ENCODE measurements around the gene ERC2. TPM values are rescaled to one million over a fixed set of nuclear protein-coding genes. Genes with fewer than 3 reads are reported as not detected.

The ERC2 gene
- total RNA-seq, 1 donor from 2014 or later: 48.3 TPM

DNA sequence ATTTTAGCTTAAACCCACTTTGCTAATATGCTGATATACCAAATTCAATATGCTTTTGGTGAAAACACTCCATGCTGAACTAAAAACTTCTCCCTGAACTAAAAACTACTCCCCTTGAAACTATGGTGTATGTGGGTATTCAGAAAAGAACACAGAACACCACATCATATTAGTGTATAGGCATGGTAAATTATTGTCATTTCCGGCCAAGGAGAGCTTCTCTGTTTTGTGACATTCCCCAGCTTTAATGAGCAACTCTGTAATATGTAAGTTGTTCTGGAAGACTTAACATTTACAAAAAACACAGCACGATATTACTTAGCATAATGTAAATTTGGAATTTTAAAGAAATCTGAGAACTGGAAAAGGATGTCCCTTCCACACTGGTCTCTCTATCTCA, 711.3 kb downstream of the ERC2 start:
- H3K36me3 Mint-ChIP-seq (ENCODE audit: unreplicated experiment): no peaks in the 10 kb centered on the region
- H3K4me1 Mint-ChIP-seq (ENCODE audit: low read depth, unreplicated experiment): no peaks in the 10 kb centered on the region
- no peak overlapping the region for H3K27ac Mint-ChIP-seq (ENCODE audit: unreplicated experiment)
- TF ChIP-seq, protein P1, sequence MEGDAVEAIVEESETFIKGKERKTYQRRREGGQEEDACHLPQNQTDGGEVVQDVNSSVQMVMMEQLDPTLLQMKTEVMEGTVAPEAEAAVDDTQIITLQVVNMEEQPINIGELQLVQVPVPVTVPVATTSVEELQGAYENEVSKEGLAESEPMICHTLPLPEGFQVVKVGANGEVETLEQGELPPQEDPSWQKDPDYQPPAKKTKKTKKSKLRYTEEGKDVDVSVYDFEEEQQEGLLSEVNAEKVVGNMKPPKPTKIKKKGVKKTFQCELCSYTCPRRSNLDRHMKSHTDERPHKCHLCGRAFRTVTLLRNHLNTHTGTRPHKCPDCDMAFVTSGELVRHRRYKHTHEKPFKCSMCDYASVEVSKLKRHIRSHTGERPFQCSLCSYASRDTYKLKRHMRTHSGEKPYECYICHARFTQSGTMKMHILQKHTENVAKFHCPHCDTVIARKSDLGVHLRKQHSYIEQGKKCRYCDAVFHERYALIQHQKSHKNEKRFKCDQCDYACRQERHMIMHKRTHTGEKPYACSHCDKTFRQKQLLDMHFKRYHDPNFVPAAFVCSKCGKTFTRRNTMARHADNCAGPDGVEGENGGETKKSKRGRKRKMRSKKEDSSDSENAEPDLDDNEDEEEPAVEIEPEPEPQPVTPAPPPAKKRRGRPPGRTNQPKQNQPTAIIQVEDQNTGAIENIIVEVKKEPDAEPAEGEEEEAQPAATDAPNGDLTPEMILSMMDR (IDR thresholded peaks at IDR 0.05; ENCODE audit: partially characterized antibody, unreplicated experiment): no peak
- H3K27me3 Mint-ChIP-seq (ENCODE audit: unreplicated experiment): no peaks in the 10 kb centered on the region
- no peak for DNase-seq
- H3K9me3 Mint-ChIP-seq (ENCODE audit: unreplicated experiment): no peaks in the 10 kb centered on the region
- H3K4me3 Mint-ChIP-seq (ENCODE audit: unreplicated experiment): no peak overlapping the region

DNA sequence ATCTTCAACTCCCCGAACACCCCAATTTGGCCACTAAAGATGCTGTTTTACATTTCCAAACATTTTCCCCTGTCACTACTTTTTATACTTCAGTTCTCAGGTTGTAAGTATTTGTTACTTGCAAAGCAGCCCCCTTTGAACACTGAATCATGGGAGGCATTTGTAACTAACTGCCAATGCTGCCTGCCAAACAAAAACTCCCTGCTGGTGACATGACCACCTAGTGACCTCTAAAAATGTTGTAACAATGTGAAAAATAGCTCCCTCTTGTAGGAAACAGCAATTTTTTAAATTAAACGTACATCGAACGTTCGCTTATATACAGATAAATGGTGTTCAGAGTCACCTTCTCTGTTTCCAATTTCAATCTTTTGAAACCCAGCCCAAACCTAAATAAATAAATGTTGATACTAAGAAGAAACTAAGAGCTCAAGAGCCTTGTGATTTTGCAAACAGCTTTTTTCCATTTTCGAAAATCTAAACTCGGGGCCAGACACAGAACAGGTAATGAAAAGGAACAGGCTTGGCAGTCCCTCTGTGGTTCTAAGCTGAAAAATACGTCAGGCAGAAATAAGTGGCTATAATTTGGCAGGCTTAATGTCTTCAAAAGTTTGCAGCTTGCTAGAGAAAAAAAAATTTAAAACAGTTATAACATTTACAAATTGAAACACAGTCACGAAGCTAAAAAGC, 712.6 kb downstream of the ERC2 start:
- H3K27me3 Mint-ChIP-seq (ENCODE audit: unreplicated experiment): no peaks in the 10 kb centered on the region
- H3K4me1 Mint-ChIP-seq (ENCODE audit: low read depth, unreplicated experiment): no peaks in the 10 kb centered on the region
- no peak for DNase-seq
- H3K27ac Mint-ChIP-seq (ENCODE audit: unreplicated experiment): no peak overlapping the region
- no peaks in the 10 kb centered on the region for H3K9me3 Mint-ChIP-seq (ENCODE audit: unreplicated experiment)
- TF ChIP-seq, protein P1 (IDR thresholded peaks at IDR 0.05; ENCODE audit: partially characterized antibody, unreplicated experiment): no peak
- H3K36me3 Mint-ChIP-seq (ENCODE audit: unreplicated experiment): no peaks in the 10 kb centered on the region
- H3K4me3 Mint-ChIP-seq (ENCODE audit: unreplicated experiment): no peak overlapping the region

DNA sequence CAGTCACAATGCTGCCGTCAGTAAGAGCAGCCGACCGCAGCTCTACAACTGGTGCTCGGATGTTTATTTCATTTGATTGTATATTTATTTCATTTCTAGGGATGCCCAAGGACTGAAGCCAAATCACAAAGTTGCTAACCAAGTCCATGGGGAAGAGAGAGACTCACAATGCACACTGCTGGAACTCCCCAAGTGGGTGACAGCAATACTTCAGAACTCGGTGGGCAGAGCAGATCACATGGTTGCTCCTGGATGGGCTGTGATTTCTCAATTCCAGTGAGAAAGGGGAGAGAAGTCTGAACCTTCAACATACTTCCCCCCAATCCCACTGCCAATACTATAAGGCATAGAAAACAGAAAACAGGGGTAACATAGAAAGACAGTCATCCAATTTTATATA, 715.4 kb downstream of the ERC2 start:
- Mint-ChIP-seq H3K27ac (ENCODE audit: unreplicated experiment) (no peak overlapping the region), H3K4me3 (ENCODE audit: unreplicated experiment) (no peak overlapping the region), H3K9me3 (ENCODE audit: unreplicated experiment) (no peaks in the 10 kb centered on the region), H3K27me3 (ENCODE audit: unreplicated experiment) (no peaks in the 10 kb centered on the region), H3K4me1 (ENCODE audit: low read depth, unreplicated experiment) (no peaks in the 10 kb centered on the region), H3K36me3 (ENCODE audit: unreplicated experiment) (no peaks in the 10 kb centered on the region)
- no peak for DNase-seq
- TF ChIP-seq, protein P1 (IDR thresholded peaks at IDR 0.05; ENCODE audit: partially characterized antibody, unreplicated experiment): no peak

DNA sequence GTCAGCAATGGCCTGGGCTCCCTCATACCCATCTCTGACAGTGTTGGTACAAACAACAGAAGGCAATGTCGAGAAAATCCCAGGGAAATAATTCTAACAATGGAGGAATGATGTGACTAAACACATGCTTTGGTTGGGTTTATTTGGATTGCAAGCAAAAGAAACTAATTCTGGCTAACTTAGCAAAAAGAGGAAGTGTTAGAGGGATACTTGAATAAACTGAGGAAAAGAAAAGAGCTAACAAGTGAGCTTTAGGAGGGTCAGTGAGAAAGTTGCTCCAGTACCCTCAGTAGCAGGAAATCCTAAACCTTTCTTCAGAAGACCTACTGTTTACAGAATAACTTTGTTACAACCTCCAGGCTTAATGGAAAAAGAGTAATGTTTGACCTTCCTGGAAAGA, 716.5 kb downstream of the ERC2 start:
- no peaks in the 10 kb centered on the region for H3K27me3 Mint-ChIP-seq (ENCODE audit: unreplicated experiment)
- H3K9me3 Mint-ChIP-seq (ENCODE audit: unreplicated experiment): no peaks in the 10 kb centered on the region
- H3K36me3 Mint-ChIP-seq (ENCODE audit: unreplicated experiment): no peaks in the 10 kb centered on the region
- DNase-seq: no peak
- no peak overlapping the region for H3K27ac Mint-ChIP-seq (ENCODE audit: unreplicated experiment)
- H3K4me3 Mint-ChIP-seq (ENCODE audit: unreplicated experiment): no peak overlapping the region
- H3K4me1 Mint-ChIP-seq (ENCODE audit: low read depth, unreplicated experiment): peaks cover 2% of the 10 kb centered on the region
- TF ChIP-seq, protein P1 (IDR thresholded peaks at IDR 0.05; ENCODE audit: partially characterized antibody, unreplicated experiment): no peak

DNA sequence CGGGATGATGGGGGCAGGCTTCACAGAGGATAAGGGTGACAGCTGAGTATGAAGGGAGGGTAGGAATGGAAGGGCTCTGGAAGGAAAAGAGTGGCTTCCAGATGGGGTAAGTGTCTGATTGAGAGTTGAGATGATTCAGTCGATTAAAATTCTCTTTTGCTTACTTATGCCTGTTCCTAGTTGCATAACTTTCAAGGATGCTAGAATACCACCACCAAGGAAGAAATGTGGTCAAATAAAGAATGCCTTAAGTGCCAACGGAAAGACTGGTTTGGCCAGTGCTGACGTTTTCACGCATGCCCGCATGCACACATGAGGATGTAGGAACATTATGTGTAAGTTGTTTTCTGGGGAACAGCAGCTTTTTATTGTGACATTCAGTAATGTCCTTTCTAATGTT, 717.7 kb downstream of the ERC2 start:
- DNase-seq: no peak
- H3K27me3 Mint-ChIP-seq (ENCODE audit: unreplicated experiment): no peaks in the 10 kb centered on the region
- no peaks in the 10 kb centered on the region for H3K9me3 Mint-ChIP-seq (ENCODE audit: unreplicated experiment)
- no peak overlapping the region for H3K27ac Mint-ChIP-seq (ENCODE audit: unreplicated experiment)
- H3K4me1 Mint-ChIP-seq (ENCODE audit: low read depth, unreplicated experiment): peaks cover 10% of the 10 kb centered on the region
- no peaks in the 10 kb centered on the region for H3K36me3 Mint-ChIP-seq (ENCODE audit: unreplicated experiment)
- TF ChIP-seq, protein P1 (IDR thresholded peaks at IDR 0.05; ENCODE audit: partially characterized antibody, unreplicated experiment): no peak
- no peak overlapping the region for H3K4me3 Mint-ChIP-seq (ENCODE audit: unreplicated experiment)
